Endothelial cell of umbilical vein (primary cell): ENCODE data around the gene ALOX15.
"Not testable (repeated sequence)": the region's sequence is repeated elsewhere in the genome, so short reads cannot be mapped to it uniquely, and the experiment has no call there.

ENCODE experiments used
- CTCF ChIP-seq, 2 donors: IDR thresholded peaks; 1 replicate in 1 of 2; 2 replicates in 1 of 2; pipeline ENCODE4 v1.5.1; 2011; ENCODE audit warnings: low read length in 2 of 2, mild to moderate bottlenecking in 2 of 2, moderate library complexity in 2 of 2, control low read depth in 1 of 2, inconsistent platforms in 1 of 2, low read depth in 1 of 2; ENCODE audit not compliant: insufficient read depth in 1 of 2; ENCODE audit errors: extremely low read depth in 1 of 2
- POLR2A ChIP-seq: IDR thresholded peaks from 2 replicates; pipeline ENCODE4 v1.6.1; 2012; ENCODE audit warnings: low read depth, mild to moderate bottlenecking, control low read depth, low read length
- POLR2AphosphoS5 ChIP-seq: IDR thresholded peaks from 2 replicates; pipeline ENCODE4 v1.6.1; 2012; ENCODE audit warnings: low read depth, mild to moderate bottlenecking, control low read depth, low read length, moderate library complexity; ENCODE audit not compliant: insufficient read depth

- not testable (repeated sequence) for TF ChIP-seq CTCF (IDR thresholded peaks at IDR 0.05; ENCODE audit: extremely low read depth in 1 of 2, insufficient read depth in 1 of 2, low read depth in 1 of 2, low read length in 2 of 2); POLR2A; POLR2AphosphoS5
Measured at GRCh38 chr17:4639301-4640059, 2.0 kb downstream of the ALOX15 start.
